CD4-positive, alpha-beta T cell treated with Interleukin-1 beta for 1 hour (primary cell): ENCODE data around the gene PTPN13.

Experiments used
- DNase-seq, 2 donors: peaks; one replicate each; pipeline ENCODE4 v3.0.0-alpha.2; 2020 to 2022

Gene PTPN13

DNA sequence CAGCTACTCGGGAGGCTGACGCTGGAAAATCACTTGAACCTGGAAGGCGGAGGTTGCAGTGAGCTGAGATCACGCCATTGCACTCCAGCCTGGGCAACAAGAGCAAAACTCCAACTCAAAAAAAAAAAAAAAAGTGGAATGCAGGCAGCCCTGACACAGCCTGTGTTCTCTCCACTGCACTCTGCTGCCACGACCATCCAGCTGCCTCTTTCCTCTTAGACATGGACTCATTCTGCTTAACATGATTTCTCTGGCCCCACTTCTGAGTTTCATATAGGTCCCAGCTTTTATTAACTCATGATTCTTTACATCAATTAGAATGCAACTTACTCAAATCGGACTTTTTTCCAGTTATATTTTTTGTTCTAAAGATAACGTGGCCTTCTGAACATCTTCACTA is 225.4 kb downstream of the PTPN13 start:
- no peak for DNase-seq

GRCh38 chr4:86821151-86821550 is 227.0 kb downstream of the PTPN13 start:
- DNase-seq: no peak

DNA sequence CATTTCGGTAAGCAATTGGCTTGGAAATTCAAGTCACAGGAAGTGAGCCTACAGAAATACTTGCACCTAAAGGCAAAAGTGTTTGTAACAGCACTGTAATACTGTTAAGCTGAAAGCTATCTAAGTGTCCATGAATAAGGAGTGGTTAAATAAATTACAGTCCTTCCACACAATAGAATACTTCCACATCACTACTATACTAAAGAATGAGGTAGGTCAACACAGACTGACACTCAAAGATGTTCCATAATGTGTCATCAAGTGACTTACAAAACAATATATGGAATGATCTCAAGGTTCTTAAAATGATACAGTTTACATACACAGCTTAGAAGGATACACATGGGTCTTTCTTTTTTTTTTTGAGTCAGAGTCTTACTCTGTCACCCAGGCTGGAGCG is 228.0 kb downstream of the PTPN13 start:
- no peak for DNase-seq

DNA sequence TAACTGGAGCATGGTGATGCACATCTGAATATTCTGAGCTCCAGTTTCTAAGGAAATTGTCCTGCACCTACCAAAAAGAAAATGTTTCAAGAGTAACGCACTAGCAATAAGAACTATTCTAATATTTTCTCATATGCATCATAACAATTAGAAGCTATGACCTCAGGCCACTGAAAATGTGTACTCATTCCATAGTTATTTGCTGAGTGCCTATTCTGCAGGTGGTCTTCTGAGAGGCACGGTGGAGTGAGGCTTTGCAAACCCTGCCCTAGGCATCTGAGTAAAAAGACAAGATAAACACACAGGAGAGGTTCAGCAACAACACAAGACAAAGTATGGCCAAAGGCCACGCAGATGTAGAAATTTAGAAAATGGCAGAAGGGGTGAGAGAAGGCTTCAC is 231.4 kb downstream of the PTPN13 start:
- no peak for DNase-seq

DNA sequence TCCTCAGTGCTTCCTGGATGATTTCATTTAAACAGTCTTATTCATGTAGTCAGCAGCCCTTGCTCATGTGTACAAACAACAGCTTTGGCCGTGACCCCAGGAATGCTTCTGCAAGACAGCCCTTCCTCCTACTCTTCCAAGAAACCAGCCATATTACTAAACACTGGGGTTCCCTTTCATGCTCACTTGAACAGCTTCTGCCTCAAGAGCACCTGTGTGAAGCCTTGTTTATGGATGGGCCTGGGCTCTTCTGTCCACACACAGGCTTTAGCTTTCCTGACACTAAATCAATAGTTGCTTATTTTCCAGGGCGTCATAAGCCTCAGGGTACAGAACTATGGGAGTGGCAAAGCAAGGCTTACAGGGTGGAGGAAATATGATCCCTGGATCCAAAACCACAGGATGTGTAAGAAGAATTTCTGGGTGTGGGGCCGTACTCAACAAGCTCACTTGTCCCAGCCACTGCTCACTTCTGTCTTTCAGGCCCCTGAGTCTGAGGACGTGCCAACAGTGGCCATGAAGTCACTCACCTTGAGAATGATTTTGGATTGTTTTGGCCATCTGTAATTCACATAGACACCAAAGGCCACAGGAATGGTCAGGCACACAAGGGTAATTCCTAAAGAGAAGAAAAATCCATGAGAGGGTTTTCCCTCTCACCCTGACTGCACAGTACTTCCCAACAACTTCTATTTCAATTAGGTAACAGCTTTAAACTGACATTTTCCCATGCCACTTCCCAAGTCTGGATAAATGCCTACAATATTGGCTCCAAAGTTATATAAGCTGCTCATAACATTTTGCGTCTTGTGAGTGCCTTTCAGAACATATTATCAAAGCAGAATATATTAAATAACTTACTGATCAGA is 237.4 kb downstream of the PTPN13 start:
- no peak for DNase-seq

- DNase-seq: no peak
These were observed 239.5 kb downstream of the PTPN13 start for GRCh38 chr4:86833615-86834014.

- no peak for DNase-seq
These were observed 240.8 kb downstream of the PTPN13 start for GRCh38 chr4:86834901-86835300.

DNA sequence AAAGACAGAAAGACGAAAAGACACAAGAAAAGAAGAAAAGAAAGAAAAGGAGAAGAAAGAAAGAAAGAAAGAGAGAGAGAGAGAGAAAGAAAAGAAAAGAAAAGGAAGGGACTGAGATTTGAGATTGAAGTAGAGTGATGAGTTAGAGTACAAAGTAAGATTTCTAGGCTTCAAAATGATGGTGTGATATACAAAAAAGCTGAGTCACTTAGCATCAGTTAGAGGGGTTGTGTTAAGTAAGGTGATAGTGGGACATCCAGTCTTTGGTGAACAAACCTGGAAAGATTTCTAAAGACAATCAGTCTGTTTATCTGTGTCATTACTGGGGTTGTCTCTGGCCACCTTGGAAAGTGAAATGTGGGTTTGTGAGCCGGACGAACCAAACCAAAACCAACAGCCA is 241.6 kb downstream of the PTPN13 start:
- DNase-seq: no peak

DNA sequence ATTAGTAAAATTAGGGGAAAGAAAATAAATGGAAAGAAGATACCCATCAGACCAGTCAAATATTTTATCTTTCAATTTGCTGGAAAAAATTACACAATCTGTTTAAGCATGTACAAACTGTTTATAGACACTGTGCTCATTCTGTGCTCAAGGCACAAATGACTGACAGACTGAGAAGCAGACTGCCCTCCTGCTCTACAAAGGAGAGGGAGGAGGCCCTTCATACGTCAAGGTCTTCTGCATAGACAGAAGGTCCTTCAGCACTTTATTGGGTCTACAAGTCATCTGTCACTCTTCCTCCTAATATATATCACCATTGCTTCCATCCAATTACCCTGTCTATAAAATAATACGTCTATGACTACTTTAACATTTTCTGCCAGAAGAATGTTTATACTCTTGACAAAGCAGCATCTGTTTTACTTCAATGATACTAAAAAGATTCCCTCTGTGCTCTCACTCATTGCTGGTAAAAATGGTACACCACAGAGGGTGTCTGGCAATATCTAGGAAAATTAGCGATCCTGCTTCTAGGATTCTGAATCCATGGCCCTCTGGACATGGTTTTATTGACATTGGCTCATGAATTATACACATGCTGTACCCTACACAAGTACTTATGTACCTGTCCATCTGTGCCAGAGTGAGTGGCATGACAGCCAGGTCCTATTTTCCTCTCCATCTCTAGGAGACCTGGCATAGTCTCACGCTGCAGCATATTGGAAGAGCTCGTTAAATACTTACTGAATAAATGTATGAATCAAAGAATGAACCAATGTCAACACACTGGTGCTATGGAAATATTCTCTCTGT is 243.8 kb downstream of the PTPN13 start:
- no peak for DNase-seq

DNA sequence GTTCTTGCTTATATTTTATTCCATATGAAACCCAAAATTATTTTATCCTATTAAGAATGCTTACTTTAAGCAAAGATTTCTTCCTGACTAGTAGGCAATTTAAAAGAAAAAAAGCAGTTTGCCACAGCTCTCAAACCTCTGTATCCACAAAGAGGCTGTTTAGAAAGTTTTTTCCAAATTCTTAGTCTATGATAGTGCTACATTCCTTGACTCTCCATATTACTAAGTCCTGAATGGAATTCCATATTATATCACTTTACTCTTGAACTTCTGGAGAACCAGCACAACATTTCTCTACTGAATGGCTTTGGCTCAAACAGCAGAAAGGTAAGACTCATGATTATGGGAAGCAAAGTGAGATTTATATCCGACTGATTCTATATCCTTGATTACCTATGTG is 246.7 kb downstream of the PTPN13 start:
- DNase-seq: no peak

- DNase-seq: no peak
These were observed 247.2 kb downstream of the PTPN13 start for GRCh38 chr4:86841309-86841708.

DNA sequence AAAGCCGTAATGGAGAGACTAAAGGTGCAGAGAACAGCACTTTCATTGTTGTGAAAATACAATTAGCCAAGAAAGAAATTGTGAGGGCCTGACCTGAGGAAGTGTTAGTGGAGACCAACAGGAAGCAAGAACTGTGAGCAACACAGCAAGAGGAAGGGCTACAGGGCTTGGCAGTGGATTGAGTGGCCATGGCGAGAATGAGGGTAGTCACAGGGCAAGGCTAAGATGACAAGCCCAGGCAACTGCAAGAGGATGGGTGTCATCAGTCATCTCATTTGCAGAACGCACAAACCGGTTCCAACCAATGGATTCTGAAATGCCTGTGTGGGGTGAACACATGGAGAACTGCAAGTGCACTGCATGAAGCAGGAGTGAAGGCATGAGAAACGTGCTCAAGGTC is 251.5 kb downstream of the PTPN13 start:
- DNase-seq: no peak

GRCh38 chr4:86846921-86847320 is 252.8 kb downstream of the PTPN13 start:
- no peak for DNase-seq

- DNase-seq: no peak
These were observed 253.5 kb downstream of the PTPN13 start for GRCh38 chr4:86847571-86847970.

DNA sequence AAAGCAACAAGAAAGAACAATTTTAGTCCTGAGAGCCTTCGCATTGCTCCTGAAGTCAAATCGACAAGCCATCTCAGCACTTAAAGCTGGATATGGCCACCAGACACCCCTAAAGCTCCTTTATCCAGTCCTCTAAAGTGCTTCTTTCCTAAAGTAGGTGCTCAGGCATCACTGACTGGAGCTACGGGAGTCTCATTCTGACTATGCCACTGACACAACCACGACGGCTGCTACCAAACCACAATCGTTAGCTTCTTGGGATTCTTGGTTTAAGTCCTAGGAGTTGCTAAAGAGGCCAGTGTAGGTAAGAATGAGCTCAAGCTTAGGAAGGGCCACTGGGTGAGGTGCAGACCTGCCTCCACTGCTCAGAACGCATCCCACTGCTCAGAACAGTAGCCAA is 254.0 kb downstream of the PTPN13 start:
- DNase-seq: no peak

GRCh38 chr4:86848732-86849619 is 254.9 kb downstream of the PTPN13 start, which contains the start of gene SLC10A6:
SLC10A6 (minus strand) TSS chr4:86849384; CDS start chr4:86849115, 269 bp downstream.
- no peak for DNase-seq

DNA sequence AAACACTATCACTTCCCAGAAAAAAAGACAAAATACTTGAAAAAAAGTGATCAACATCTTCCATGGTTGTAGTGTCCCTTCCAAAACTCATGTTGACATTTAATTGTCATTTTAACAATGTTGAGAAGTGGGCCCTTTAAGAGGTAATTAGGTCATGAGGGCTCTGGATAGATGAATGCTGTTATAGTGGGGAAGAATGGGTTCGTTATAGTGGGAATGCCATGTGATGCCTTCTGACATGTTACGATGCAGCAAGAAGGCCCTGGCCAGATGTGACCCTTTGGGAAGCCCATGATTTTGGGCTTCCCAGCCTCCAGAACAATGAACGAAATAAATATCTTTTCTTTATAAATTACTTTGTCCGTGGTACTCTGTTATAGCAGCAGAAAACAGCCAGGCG is 259.1 kb downstream of the PTPN13 start:
- DNase-seq: no peak

GRCh38 chr4:86855572-86855971 is 261.5 kb downstream of the PTPN13 start:
- DNase-seq: no peak

DNA sequence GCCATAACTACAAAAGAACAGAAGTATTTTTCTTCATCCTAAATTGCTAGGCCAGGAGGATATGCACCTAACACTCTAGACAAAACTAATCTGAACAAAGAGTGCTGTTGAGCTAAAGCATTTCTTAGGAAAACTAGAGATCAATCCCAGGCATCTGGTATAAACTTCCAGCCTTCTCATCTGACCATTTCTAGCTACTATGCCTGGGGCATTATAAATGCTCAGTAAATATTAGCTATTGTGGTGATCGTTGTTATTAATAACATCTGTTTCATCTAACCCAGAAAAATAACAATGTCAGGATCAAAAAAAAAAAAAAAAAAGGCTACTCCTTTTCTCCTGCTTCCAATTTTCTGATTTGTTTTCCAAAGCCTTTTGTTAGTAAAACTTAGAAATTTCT is 262.8 kb downstream of the PTPN13 start:
- no peak for DNase-seq

GRCh38 chr4:86857341-86858052 is 263.4 kb downstream of the PTPN13 start:
- no peak for DNase-seq
